Natural killer cell treated with Interleukin-12 subunit alpha and Interleukin-12 subunit beta and Interleukin-15 and Interleukin-18, amount 100 ng/mL, for 72 hours (primary cell): Measurements from ENCODE around the gene AKAP8L. TPM values are rescaled to one million over a fixed set of nuclear protein-coding genes. Genes with fewer than 3 reads are reported as not detected.
A peak's percentile ranks its signal among the peaks of the same experiment; 100 is the strongest.

ENCODE experiments used
- ATAC-seq, 2 donors: fragments of 150-1000 bp; cut with Tn5 transposase in 1 of 2; sonication (Bioruptor Pico), chemical (Tn5 transposase) in 1 of 2; 2 replicates each; pipeline ENCODE4 v1.10.0; 2021
- DNase-seq: peaks from one replicate; pipeline ENCODE4 v3.0.0; 2022; ENCODE audit warnings: low spot score
- H3K27ac Mint-ChIP-seq, 2 donors: 1 replicate in 1 of 2; 2 replicates in 1 of 2; pipeline ENCODE4 v1.8.0; 2022; ENCODE audit warnings: mixed read lengths in 2 of 2, mild to moderate bottlenecking in 1 of 2, moderate library complexity in 1 of 2
- H3K27me3 Mint-ChIP-seq, 2 donors: 1 replicate in 1 of 2; 2 replicates in 1 of 2; pipeline ENCODE4 v1.8.0; 2022; ENCODE audit warnings: mixed read lengths in 2 of 2
- H3K36me3 Mint-ChIP-seq: one replicate; pipeline ENCODE4 v1.8.0; 2022; ENCODE audit warnings: mixed read lengths
- H3K4me1 Mint-ChIP-seq, 2 donors: 1 replicate in 1 of 2; 2 replicates in 1 of 2; pipeline ENCODE4 v1.8.0; 2022; ENCODE audit warnings: low read depth in 2 of 2, mixed read lengths in 2 of 2, mild to moderate bottlenecking in 1 of 2
- H3K4me3 Mint-ChIP-seq: one replicate; pipeline ENCODE4 v1.8.0; 2022; ENCODE audit warnings: mixed read lengths
- H3K9me3 Mint-ChIP-seq: 2 replicates; pipeline ENCODE4 v1.8.0; 2022; ENCODE audit warnings: mixed read lengths
- total RNA-seq, 2 donors: library from RNA; stranded (reverse); gene quantifications; one replicate each; pipeline ENCODE4 v1.2.3, GENCODE V29; 2022

AKAP8L gene
- total RNA-seq, 2 donors from 2014 or later: 72.8 to 123 TPM

DNA sequence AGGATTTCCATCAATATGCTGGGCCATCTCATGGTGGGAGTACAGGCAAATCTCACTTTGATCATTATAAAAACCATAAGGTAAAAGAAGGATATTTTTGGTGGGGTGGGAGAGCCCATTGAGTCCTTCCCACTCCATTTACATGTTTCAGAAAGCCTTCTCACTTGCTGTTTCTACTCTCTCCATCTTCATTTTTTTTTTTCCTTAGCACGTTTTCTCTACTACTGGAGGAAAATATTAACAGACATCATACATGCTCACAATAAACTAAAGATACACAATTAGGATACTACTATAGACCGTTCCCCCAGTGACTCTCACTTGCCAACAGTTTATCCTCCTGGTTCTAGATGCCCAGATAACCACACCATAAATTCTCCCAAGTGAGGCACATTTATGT, 37.4 kb downstream of the AKAP8L start:
- H3K4me3 Mint-ChIP-seq: peak overlapping the region; percentile 30
- H3K4me1 Mint-ChIP-seq: peaks cover 27 to 32% of the 10 kb centered on the region in 2 donors
- no peaks in the 10 kb centered on the region for H3K9me3 Mint-ChIP-seq
- H3K36me3 Mint-ChIP-seq: peaks cover 5% of the 10 kb centered on the region
- peak overlapping the region; percentile 73 to 85 for H3K27ac Mint-ChIP-seq
- ATAC-seq: no peak
- H3K27me3 Mint-ChIP-seq: no peaks in the 10 kb centered on the region
- DNase-seq: no peak

DNA sequence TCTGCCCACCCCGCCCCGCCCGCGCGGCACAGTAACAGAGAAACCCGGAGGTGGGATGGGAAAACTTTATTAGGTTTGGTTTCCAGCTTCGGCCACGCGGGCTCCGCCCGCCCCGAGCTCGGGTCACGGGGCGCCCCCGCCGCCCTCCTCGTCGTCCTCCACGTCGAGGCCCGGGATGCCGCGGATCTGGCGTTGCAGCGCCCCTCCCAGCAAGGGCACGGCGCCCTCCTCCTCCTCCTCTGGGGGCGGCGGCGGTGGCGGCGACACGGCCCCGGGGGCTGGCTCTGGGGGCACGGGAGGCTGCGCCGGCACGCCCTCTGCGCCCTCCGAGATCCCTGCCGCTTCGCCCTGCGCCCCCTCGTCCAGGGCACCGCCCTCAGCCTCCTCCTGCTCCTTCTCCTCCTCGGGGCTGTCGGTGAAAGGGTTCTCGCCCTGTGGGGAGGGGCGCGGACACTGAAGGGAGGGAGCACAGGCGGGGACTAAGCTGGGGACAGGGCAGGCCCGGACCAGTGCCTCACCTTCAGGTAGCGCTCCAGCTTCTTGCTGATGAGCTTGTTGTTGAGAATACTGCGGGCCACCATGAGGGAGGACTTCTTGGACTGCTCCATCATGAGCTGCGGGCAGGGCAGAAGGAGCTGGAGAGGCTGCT, 38.7 kb downstream of the AKAP8L start:
- Mint-ChIP-seq H3K27ac (peak overlapping the region; percentile 85 to 89), H3K4me3 (peak overlapping the region; percentile 93), H3K4me1 (peaks cover 27 to 32% of the 10 kb centered on the region in 2 donors), H3K36me3 (peaks cover 5% of the 10 kb centered on the region), H3K27me3 (no peaks in the 10 kb centered on the region), H3K9me3 (no peaks in the 10 kb centered on the region)
- no peak for DNase-seq
- peak in 1 of 2 donors; percentile 57 for ATAC-seq

DNA sequence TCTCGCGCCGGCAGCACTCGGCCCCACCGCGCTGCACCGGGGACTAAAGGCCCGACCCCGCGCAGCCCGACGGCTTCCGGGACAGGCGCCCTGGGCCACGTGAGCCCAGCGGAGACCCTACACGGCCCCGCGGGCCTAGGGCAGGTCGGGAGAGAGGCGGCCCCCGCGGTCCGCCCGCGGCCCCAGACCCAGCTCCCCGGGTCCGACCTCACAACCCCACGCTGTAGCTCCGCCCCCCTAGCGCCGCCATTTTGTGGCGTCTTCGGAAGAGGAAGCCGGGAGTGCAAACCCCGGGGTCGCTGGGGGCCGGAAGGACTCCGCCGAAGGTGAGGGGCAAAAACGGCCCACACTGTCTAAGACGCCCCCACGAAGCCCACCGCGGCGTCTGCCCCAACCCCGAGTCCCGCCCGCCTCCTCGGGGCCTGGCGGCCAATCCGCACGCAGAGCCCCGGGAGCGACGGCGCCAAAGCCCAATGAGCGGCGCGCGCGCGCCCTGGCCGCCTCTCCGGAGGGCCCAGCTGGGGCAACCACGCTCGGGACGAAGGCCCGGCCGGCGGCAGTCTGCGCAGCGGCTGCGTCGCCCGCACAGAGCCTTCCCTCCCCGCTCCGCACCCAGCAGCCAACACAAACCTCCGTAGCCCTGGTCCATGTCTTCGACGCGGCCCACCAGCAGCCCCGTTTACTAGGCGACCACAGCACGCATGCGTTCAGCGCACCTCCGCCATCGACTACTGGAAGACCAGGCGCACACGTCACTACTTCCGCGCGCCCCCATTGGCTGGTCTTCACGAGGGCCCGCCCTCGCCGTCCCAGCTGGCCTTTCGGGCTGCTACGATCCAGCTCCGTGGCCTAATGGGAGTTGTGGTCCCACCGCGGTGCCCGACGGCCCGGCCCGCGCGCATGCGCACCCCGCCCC, 39.4 kb downstream of the AKAP8L start, which contains the start of gene AKAP8:
Gene AKAP8 (minus strand): TSS at position 705 of the 916 bp plus-strand sequence. CDS start 56 bp downstream, at position 649.
- peak; percentile 96 to 97 for ATAC-seq
- peak; percentile 99 for DNase-seq
- peaks cover 30 to 32% of the 10 kb centered on the region in 2 donors for H3K4me1 Mint-ChIP-seq

DNA sequence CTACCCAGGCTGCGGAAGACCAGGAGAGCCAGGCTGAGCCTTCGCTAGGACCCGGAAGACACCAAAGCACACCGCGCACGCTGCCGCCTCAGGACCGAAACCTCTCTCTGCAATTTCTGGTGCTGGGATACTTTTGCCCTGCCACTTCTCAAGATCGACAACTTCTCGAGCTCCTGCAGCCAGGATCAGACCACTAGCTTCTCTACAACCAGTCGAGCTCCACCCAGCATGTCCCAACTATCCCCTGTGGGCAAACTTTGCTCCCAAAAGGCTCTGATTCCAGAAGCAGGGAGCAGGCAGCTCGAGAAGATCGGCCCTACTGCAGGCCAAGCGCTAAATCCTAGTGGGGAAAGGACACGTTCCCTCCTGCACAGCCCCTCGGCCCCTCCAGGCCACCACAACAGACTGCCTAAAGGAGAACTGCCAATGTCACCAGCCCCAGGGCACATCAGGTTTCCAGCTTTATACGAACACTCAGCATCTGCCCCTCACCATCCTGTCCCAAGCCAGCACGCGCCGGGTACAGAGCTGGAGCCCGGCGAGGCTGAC, 40.2 kb downstream of the AKAP8L start:
- Mint-ChIP-seq H3K27ac (peak overlapping the region; percentile 85 to 89), H3K36me3 (peaks cover 5% of the 10 kb centered on the region), H3K9me3 (no peaks in the 10 kb centered on the region), H3K4me3 (peak overlapping the region; percentile 93), H3K4me1 (peaks cover 32% of the 10 kb centered on the region in 2 donors), H3K27me3 (no peaks in the 10 kb centered on the region)
- no peak for DNase-seq
- ATAC-seq: no peak

More for the DNA sequence above, 39.4 kb downstream of the AKAP8L start, which contains the start of gene AKAP8:
- Mint-ChIP-seq H3K4me3 (peak within 1 kb of the TSS; percentile 93), H3K27ac (peak within 1 kb of the TSS; percentile 85 to 89), H3K9me3 (no peaks in the 10 kb centered on the region), H3K27me3 (no peaks in the 10 kb centered on the region), H3K36me3 (peaks cover 5% of the 10 kb centered on the region)

DNA sequence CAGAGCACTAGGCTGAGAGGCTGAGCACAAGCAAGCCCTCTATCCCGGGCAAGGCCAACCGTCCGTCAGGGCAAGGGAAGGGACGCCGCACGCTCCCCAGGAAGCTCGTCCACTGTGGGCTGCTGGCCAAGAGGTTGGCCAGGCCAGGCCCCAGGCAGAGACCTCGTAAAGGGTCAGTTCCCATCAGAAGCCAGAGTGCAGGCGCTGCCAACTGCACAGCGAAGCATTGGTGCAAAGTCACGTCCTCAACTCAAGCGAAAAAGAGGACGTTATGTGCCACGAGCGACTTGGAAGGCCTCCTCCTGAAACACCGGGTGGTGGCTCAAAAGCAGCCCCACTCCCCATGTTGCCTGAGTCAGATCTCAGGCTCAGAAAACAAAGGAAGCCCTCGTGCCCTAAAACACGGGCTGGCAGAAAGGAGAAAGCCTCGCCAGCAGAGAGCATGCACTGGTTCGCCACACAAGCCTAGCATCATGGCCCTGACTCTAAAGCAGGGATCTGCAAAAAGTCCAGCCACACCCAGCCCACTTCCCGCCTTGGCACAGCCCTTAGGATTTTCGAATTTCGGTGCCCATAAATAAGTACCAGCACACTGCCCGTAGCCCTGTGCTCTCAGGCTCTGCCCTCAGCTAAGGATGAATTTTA, 43.9 kb downstream of the AKAP8L start:
- DNase-seq (no peak), ATAC-seq (no peak)
- H3K36me3 Mint-ChIP-seq: peaks cover 5% of the 10 kb centered on the region
- H3K27me3 Mint-ChIP-seq: no peaks in the 10 kb centered on the region
- H3K9me3 Mint-ChIP-seq: no peaks in the 10 kb centered on the region
- no peak overlapping the region for H3K27ac Mint-ChIP-seq
- no peak overlapping the region for H3K4me3 Mint-ChIP-seq
- peaks cover 19 to 30% of the 10 kb centered on the region in 2 donors for H3K4me1 Mint-ChIP-seq

DNA sequence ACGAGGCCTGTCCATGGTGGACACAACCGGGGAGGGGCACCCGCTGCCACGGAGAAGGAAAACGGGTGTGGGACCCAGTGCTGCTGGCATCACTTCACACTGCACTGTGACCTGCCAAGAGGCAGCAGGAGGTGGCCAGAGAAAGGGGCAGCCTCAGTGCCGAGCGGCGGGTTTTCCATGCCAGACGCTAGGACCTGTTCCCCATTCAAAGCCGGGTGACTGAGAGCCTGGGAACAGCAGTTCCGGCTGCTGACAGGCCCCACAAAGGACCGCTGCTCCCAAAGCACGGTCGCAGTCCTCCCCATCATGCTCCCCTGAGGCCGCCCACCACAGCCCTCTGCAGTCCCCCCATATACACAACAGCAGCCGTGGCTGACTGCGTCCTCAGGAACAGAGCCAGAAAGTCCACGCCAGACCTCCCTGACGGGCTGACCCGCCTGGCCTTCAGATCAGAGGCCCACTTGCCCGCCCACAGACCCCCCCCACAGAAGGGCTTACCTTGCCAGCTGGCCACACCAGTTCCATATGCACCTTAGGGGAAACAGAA, 44.6 kb downstream of the AKAP8L start:
- Mint-ChIP-seq H3K27ac (no peak overlapping the region), H3K9me3 (no peaks in the 10 kb centered on the region), H3K4me1 (peaks cover 19 to 30% of the 10 kb centered on the region in 2 donors), H3K4me3 (no peak overlapping the region), H3K27me3 (no peaks in the 10 kb centered on the region), H3K36me3 (peaks cover 5% of the 10 kb centered on the region)
- no peak for ATAC-seq
- DNase-seq: no peak

DNA sequence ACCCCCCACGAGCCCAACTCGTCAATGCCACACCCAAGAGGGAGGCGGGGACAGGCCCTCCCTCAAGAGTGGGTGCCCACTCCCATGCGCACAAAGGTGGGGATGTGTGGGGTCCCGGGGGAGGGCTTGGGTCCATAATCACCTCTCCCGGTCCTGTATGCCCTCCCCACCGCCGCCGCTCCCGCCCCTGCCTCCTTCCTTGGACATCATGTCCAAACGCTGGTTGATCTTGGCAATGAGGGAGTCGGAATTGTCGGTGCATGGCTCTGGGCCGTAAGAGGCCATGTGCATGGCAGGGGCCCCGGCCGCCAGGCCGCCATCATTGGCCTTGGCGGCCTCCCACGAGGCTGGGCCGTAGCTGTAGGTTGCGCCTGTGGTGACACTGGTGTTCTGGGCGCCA, 45.1 kb downstream of the AKAP8L start:
- DNase-seq (no peak), ATAC-seq (no peak)
- Mint-ChIP-seq H3K4me3 (no peak overlapping the region), H3K36me3 (peaks cover 5% of the 10 kb centered on the region), H3K9me3 (no peaks in the 10 kb centered on the region), H3K27me3 (no peaks in the 10 kb centered on the region), H3K4me1 (peaks cover 19 to 31% of the 10 kb centered on the region in 2 donors), H3K27ac (no peak overlapping the region)

DNA sequence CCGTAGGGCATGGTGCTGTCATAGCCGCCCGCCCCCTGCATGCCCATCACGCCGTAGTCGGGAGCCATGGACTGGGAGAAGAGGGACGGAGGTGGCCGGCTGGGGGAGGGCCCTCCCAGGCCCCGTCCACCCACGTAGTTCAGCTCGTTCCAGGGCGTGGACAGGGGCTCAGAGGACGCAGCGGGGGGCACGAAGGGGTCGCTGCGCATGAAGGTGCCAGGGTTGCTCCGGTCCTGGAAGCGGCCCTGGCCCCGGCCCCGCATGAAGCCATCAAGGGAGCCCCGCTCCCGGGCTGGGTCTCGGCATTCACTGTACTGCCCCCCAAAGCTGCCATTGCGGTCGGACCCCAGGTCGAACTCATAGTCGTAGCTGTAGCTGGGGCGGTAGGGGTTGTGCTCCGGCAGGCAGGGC, 45.9 kb downstream of the AKAP8L start:
- Mint-ChIP-seq H3K4me3 (no peak overlapping the region), H3K4me1 (peaks cover 13 to 26% of the 10 kb centered on the region in 2 donors), H3K9me3 (no peaks in the 10 kb centered on the region), H3K36me3 (no peaks in the 10 kb centered on the region), H3K27ac (no peak overlapping the region), H3K27me3 (no peaks in the 10 kb centered on the region)
- ATAC-seq (no peak), DNase-seq (no peak)

DNA sequence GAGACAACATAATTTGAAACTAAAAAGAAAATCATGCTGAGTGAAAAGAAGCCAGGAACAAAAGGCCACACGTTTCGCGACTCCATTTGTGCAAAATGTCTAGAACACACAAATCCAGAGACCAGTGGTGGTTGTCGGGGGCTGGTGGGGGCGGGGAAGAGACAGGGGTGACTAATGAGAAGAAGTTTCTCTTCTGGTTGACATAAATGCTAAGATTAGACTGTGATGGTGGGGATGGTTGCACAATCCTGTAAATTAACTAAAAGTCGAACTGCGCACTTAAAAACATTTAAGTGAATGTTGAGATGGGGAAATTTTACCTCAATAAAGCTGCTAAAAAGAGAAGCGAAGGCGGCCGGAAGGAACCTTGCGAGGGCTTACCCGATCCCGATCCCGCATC, 46.3 kb downstream of the AKAP8L start:
- no peak overlapping the region for H3K27ac Mint-ChIP-seq
- H3K27me3 Mint-ChIP-seq: no peaks in the 10 kb centered on the region
- ATAC-seq (no peak), DNase-seq (no peak)
- H3K4me3 Mint-ChIP-seq: no peak overlapping the region
- no peaks in the 10 kb centered on the region for H3K36me3 Mint-ChIP-seq
- H3K9me3 Mint-ChIP-seq: no peaks in the 10 kb centered on the region
- H3K4me1 Mint-ChIP-seq: peaks cover 10 to 23% of the 10 kb centered on the region in 2 donors

DNA sequence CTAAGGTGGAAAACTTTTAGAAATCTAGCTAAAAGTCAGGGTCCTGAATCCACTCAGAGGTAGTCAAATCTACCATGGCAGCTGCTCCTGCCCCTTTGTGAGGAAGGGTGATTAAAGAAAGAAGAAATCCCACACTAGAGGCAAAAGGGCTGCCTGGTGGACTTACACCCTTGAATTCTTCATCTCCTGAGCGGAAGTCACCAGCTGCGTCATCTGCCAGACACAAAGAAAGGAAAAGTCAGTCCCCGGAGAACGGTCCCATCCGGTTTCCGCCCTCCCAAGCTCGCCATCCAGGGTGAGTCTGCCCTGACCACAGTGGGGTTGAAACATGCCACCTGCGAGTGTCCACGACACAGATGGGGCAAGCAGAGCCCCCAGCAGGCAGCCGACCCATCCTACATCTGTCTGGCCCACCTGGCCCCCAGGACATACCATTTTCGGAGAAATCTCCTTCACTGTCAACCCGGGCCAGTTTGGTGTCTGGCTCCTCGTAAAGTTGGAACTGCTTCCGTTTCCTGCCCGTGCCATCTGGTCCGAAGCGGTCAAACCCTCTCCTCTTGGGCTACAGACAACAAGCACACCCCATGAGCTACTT, 46.9 kb downstream of the AKAP8L start:
- Mint-ChIP-seq H3K4me3 (no peak overlapping the region), H3K4me1 (peaks cover 5 to 19% of the 10 kb centered on the region in 2 donors), H3K36me3 (no peaks in the 10 kb centered on the region), H3K27me3 (no peaks in the 10 kb centered on the region), H3K27ac (no peak overlapping the region), H3K9me3 (no peaks in the 10 kb centered on the region)
- DNase-seq (no peak), ATAC-seq (no peak)

DNA sequence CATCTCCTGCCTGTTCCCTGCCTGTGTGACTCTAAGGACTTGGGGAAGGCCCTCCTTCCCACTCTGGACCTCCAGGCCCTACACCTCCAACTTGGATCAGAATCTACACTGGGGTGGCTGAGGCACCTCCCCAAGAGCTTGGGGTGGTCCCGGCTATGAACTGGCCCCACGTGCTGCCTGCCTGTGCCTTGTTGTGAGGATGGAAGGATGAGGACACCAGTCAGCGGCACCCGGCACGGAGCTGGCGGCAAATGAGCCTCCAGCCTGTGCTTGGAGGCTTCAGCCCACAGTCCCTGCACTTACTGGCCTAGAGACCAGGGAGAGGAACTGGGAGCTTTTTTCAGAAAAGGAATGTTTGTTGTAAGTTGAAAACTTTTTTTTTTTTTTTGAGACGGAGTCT, 47.7 kb downstream of the AKAP8L start:
- Mint-ChIP-seq H3K27me3 (no peaks in the 10 kb centered on the region), H3K9me3 (no peaks in the 10 kb centered on the region), H3K27ac (no peak overlapping the region), H3K36me3 (no peaks in the 10 kb centered on the region), H3K4me3 (no peak overlapping the region), H3K4me1 (peaks cover 0 to 15% of the 10 kb centered on the region in 2 donors)
- ATAC-seq (no peak), DNase-seq (no peak)

DNA sequence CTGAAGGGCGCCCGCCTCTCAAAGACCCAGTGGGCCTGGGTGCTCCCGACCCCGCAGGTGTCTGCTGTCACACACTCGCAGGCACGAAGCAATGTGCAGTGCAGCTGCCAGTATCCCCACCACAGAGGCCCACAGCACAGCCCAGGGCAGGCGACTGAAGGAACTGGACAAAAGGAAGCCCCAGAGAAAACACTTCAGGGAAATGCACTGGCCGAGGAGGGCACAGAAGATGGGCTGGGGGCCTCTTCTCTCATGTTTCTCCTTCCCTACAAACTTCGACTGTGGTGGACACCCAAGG, 49.2 kb downstream of the AKAP8L start:
- Mint-ChIP-seq H3K4me1 (peaks cover 0 to 13% of the 10 kb centered on the region in 2 donors), H3K4me3 (no peak overlapping the region), H3K27ac (no peak overlapping the region), H3K36me3 (no peaks in the 10 kb centered on the region), H3K9me3 (no peaks in the 10 kb centered on the region), H3K27me3 (no peaks in the 10 kb centered on the region)
- ATAC-seq (no peak), DNase-seq (no peak)
